Jurkat, Clone E6-1 (cell line): ENCODE results near the gene TFB1M.

ENCODE experiments used
- DNase-seq: peaks from one replicate; pipeline ENCODE4 v3.0.0-alpha.2; 2011; ENCODE audit warnings: low read depth, low spot score
- H3K4me3 ChIP-seq: 2 replicates; pipeline ENCODE4 v1.5.1; 2011; ENCODE audit warnings: mild to moderate bottlenecking, low read length, control low read depth, moderate library complexity

Gene TFB1M

DNA sequence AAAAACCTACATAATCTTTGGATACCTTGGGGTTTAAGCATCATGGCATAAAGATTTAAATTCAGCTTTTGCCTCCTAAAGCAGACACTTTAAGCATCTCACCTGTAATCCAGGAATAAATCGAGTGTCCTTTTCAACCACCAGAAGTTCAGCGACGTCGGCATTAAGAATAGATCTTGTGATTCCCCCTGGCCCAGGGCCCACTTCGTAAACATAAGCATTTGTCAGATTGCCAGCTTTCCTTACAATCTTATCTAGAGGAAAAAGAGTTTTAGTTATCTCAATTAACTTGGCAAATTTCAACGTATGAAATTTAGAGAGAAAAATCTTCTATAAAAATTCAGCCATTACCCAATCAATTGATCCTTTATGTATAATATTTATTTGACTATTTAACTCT, 3.2 kb downstream of the TFB1M start:
- DNase-seq, result no peak
- H3K4me3 ChIP-seq, result no peak overlapping the region

GRCh38 chr6:155310596-155310995, 3.7 kb downstream of the TFB1M start:
- no peak overlapping the region for H3K4me3 ChIP-seq
- DNase-seq, result no peak

GRCh38 chr6:155309150-155309549, 5.1 kb downstream of the TFB1M start:
- H3K4me3 ChIP-seq, result no peak overlapping the region
- DNase-seq, result no peak

DNA sequence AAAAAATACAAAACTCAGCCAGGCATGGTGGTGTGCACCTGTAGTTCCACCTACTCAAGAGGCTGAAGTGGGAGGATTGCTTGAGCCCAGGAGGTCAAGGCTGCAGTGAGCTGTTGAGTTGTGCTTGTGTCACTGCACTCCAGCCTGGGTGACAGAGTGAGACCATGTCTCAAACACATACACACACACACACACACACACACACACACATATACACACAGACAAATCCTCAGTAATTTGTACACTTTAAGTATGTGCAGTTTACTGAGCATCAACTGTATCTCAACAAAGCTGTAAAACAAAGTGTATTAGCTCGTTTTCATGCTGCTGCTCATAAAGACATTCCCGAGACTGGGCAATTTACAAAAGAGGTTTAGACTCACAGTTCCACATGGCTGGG, 7.3 kb downstream of the TFB1M start:
- no peak for DNase-seq
- H3K4me3 ChIP-seq, result no peak overlapping the region

- H3K4me3 ChIP-seq, result no peak overlapping the region
- no peak for DNase-seq
Measured at GRCh38 chr6:155303361-155303870, 10.9 kb downstream of the TFB1M start.

DNA sequence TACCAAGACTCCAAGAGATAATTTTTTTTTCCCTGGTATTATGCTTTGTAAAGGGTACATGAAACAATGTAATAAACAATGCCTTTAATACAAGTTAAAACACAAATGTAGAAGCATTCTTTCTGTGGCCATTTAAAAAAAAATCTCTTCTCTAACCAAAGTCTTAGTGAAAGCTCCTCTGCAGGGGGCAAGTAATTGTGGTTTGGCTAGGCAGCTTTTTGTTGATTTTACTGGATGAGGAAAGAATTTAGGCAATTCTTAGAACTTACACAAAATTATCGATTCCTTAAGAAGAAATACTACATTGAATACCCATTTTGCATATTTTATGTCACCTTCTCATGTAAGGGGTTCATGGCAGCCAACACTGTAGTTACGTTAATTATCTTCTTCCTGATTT, 12.4 kb downstream of the TFB1M start:
- no peak for DNase-seq
- H3K4me3 ChIP-seq, result no peak overlapping the region

GRCh38 chr6:155297669-155298068, 16.6 kb downstream of the TFB1M start:
- no peak for DNase-seq
- H3K4me3 ChIP-seq, result no peak overlapping the region

DNA sequence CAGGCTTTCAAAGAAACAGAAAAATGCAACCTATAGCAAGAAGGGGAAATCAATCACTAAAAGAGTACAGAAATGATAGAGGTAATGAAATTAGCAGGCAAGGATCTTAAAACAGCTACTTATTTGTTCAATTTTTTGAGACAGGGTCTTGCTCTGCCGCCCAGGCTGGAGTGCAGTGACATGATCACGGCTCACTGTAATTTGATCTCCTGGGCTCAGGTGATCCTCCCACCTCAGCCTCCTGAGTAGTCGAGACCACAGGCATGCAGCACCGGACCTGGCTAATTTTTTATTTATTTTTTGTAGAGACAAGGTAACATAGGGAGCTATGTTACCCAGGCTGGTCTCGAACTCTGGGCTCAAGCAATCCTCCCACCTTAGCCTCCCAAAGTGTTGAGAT, 21.6 kb downstream of the TFB1M start:
- H3K4me3 ChIP-seq, result no peak overlapping the region
- DNase-seq, result no peak

GRCh38 chr6:155291291-155291690, 23.0 kb downstream of the TFB1M start:
- no peak overlapping the region for H3K4me3 ChIP-seq
- no peak for DNase-seq

- no peak overlapping the region for H3K4me3 ChIP-seq
- DNase-seq, result no peak
Measured at GRCh38 chr6:155290491-155290890, 23.8 kb downstream of the TFB1M start.

DNA sequence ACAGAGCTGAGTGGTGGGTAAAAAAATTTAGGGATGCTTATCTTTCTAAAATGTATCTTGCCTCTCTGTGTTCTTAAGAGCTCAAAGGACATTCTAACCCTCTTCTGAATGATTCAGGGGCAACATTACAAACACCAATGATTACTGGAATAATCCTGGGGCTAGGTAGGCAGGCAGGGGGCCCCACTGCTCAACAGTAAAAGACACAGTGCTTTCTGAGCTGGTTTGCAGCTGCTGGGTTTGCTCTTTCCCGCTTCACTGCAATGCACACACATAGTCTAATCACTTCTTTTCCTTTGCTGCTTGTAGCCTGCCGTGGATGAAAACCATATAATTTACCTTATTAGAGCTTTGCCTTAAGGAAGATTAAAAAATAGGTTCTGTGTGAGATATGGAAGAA, 26.5 kb downstream of the TFB1M start:
- no peak overlapping the region for H3K4me3 ChIP-seq
- no peak for DNase-seq

GRCh38 chr6:155284775-155285174, 29.5 kb downstream of the TFB1M start:
- H3K4me3 ChIP-seq, result no peak overlapping the region
- DNase-seq, result no peak

DNA sequence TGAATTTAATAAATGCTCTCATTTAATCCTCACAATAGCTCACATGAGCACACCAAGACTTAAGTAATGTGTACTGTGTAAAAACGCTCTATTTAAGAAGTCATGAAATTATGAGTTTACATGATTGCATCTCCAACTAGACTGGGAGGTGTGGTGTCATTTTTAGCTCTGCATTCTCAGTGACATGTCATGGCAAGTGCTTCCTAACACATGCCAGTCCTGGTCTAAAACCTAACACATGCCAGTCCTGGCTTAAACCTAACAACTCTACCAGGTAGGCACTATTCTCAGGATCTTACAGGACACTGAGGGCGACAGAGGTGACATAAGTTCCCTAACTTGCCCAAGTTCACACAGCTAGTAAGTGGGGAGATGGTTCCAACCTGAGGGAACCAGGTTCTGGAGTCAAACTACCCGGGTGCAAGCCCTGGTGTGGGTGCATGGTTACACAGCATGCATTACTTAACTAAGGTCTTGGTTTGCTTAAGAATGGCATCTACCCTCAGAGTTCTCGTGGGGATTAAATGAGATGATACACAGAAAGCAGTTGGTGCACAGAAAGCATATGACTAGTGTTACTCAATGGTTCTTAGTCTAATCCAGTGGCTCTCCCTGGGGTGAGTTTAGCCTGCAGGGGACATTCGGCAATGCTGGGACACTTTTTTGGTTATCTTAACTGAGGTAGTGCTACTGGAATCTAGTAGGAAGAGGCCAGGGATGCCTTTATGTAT, 35.8 kb downstream of the TFB1M start:
- DNase-seq, result no peak
- H3K4me3 ChIP-seq, result no peak overlapping the region

DNA sequence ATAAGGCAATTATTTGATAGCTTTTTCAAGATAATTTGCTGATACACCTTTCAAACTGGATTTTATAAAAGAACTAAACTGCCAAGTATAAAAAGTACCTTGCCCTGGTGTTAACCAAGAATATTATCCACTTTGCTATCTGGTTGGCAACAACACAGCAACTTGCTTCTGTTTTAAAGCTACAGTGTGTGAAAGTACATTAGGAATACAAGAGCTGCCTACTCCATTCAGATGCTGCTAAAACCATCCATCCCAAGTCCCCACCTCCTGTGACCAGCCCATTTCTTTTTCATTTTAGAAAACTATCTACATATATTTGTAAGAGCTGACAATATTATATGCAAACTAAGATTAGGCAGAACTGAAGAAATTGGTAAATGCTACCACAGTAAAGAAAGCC, 37.6 kb downstream of the TFB1M start:
- no peak overlapping the region for H3K4me3 ChIP-seq
- DNase-seq, result no peak

DNA sequence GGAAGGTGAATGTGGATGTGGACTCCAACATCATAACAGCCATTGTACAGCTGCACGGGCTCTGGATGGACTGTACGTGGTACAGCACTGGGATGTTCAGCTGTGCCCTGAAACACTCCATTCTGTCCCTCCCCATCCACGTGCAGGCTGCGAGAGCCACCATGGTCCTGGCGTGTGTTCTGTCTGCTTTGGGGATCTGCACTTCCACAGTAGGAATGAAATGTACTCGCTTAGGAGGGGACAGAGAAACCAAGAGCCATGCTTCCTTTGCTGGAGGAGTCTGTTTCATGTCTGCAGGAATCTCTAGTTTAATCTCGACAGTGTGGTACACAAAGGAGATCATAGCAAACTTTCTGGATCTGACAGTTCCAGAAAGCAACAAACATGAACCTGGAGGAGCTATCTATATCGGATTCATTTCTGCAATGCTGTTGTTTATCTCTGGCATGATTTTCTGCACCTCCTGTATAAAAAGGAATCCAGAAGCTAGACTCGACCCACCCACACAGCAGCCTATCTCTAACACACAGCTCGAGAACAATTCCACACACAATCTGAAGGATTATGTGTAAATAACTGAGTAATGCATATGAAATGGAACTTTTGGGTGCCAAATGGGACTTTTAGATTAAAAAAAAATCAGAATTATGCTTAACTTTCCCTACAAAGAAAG, 38.3 kb downstream of the TFB1M start:
- H3K4me3 ChIP-seq, result no peak overlapping the region
- no peak for DNase-seq

- DNase-seq, result no peak
- no peak overlapping the region for H3K4me3 ChIP-seq
Measured at GRCh38 chr6:155274533-155274932, 39.8 kb downstream of the TFB1M start.

DNA sequence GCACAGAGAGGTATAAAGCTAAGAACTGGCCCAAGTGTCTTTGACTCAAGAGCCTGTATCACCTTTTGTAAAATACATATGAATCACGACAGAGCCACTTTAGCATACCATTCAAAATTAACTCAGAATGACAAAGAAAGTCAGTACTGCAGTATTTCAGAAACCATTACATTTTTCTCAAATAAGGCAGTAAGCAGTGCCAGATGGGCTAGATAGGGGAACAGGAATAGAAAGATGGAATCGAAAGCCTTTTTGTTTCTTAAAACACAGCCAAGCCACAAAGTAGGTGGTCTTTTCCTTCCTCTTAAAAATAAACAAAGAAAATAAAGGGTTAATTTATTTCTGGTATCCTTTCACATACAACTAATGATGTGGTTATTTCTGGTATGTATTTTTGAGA, 40.2 kb downstream of the TFB1M start:
- no peak for DNase-seq
- no peak overlapping the region for H3K4me3 ChIP-seq

DNA sequence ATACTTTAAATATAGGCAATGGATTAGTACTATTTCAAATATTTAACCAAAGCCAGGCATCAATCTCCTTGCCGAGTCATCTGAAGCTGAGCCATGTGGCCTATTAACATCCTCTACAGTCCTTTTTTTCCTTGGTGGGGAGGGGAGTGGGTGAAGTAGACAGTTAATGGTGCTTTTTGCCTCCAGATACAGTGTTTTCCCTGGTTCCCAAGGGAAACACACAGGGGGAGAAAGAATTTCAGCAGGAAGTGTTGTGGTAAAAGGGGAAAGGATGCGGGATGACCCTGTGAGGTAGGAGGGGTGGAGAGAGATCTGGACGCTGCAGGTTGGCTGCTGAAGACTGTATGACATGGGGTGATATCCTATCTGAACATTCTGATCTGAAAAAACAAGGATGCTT, 40.9 kb downstream of the TFB1M start:
- H3K4me3 ChIP-seq, result no peak overlapping the region
- DNase-seq, result no peak

DNA sequence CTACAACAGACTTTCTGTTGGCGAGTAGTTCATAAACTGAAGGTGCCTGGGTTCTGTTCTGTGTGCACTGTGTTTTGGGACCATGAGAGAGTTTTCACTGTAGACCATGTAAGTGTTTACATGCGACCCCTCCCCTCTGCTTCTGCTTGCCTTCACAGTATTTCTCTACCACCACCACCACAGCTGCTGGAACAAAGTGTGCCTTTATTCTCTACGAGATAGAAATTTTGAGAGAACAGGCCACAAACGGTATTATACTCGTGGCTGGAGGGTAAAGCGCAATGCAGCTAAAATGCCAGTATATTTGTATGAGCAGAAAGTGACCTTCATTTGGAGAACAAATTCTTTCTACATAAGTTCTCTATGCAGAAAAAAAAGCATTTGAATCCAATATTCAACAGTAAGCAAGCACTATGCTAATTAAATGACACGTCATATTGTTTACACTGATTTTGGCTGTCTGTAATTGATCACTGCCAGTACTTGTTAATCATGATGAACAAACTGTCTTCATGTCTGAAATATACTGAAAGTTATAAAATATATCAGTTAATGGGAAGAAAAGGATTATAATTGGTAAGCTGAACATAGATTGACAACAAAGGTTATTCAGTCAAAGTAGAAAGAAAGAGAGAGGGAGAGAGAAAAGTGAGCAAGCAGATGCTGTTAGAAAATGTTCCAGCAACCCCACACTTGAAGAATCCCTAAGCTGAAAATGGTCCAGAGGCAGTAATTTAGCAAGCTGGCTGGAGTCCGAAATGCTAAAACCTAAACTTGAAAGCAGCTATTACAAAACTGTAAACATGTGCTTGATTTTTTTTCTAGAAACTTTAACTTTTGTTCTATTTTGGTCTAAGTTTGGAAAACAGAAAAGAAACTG, 41.7 kb downstream of the TFB1M start:
- DNase-seq, result no peak

GRCh38 chr6:155271145-155271544, 43.1 kb downstream of the TFB1M start:
- no peak for DNase-seq
- no peak overlapping the region for H3K4me3 ChIP-seq

More for the DNA sequence above, 41.7 kb downstream of the TFB1M start:
- H3K4me3 ChIP-seq, result no peak overlapping the region
